Islet of Langerhans (tissue), 1 donor: ENCODE data around the gene LMCD1.

Experiments used
- FAIRE-seq: peaks from one replicate; lab custom pipeline; 2011; peaks lifted over from hg19 to GRCh38; lab: Jason Lieb, UNC

Gene LMCD1

DNA sequence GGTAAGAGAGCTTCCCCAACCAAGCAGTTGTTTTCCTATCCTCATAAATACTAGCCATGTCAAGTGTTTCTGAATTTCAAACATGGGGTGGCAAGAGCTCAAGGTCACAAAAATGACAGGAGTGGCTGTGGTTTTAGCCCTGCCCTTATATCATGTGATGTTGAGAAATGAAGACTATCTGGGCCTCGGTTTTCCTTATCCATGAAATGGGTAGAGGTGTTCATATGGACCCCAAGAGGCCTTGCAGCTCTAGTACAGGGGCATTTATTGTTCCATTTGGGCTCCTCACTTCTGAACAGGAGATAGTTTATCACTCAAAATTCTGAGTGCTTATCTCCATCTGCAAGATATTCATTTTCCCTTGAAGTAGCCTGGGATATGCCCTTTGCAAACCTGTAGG, 35.8 kb downstream of the LMCD1 start:
- FAIRE-seq: no peak

DNA sequence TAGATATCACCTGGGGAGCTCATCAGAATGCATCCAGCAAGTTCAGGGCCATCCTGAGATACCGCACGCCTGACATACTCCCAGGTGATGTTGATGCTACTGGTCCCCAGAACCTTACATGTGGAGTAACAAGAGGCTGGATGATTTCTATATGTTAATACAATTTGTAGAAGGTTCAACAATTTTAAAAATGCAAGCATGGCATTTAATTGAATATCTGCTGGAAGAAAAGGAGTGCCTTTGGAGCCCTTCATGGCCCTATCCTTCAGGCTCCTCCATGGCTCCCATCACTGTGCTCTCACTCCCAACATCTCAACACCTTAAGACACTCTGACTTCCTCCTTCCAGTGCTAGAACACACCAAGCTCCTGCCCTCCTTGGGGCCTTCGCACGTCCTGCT, 36.6 kb downstream of the LMCD1 start:
- FAIRE-seq: no peak

GRCh38 chr3:8538913-8539312, 37.3 kb downstream of the LMCD1 start:
- FAIRE-seq: no peak

- no peak for FAIRE-seq
Measured at GRCh38 chr3:8539419-8539818, 37.8 kb downstream of the LMCD1 start.

DNA sequence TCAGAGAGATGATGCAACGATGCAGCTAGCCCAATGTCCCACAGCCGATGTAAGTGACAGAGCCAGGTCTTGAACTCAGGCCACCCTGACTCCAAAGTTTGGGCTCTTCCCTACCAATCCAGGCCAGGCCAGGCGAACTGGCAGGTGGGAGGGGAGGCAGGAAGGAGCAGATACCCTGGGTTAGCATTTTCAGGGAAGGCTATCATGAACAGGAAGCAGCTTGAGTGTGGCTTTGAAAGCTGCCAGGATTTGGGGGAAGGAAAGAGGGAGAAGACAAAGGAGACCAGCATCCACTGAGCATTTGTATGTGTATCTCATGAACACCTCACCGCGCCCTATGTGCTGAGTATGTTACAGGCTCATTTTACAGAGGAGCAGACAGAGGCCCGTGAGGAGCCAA, 38.8 kb downstream of the LMCD1 start:
- FAIRE-seq: no peak

- FAIRE-seq: no peak
Measured at GRCh38 chr3:8541486-8541885, 39.9 kb downstream of the LMCD1 start.

GRCh38 chr3:8542190-8543135, 40.8 kb downstream of the LMCD1 start:
- FAIRE-seq: no peak

- no peak for FAIRE-seq
Measured at GRCh38 chr3:8546609-8547008, 45.0 kb downstream of the LMCD1 start.

GRCh38 chr3:8548502-8549275, 47.1 kb downstream of the LMCD1 start:
- FAIRE-seq: no peak

DNA sequence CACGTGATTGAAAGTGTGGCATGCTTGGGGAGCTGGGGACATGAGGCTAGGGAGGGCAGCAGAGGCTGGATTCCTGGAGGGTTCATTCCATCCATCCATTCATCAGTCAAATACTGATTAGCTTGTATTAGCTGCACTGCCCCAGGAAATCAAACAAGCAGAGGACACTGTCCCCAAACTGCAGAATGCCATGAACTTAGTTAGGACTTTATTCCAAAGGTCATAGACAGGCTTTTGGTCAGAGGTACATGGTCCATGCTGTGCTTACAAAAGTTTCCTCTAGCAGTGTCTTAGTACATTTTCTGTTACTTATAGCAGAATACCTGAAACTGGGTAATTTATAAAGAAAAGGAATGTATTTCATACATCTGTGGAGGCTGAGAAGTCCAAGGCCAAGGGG, 47.7 kb downstream of the LMCD1 start:
- no peak for FAIRE-seq

DNA sequence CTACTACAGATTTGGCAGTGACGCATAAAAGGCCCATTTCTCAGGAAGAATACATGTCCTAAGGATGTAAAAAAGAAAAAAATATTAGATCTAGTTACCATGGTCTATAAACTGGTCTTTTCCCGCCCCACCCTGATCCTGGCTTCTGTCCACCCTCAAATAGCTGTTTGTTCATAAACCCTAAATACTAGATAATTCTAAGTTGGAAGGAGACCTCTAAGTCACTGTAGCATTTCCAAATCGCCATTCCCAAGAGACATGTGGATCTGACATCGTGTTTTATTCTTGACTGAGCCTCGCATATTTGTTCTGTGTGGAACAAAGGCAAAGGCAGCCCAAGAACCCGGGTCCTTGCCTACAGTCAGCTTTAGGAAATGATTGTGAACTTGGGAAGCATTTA, 49.0 kb downstream of the LMCD1 start:
- FAIRE-seq: no peak

DNA sequence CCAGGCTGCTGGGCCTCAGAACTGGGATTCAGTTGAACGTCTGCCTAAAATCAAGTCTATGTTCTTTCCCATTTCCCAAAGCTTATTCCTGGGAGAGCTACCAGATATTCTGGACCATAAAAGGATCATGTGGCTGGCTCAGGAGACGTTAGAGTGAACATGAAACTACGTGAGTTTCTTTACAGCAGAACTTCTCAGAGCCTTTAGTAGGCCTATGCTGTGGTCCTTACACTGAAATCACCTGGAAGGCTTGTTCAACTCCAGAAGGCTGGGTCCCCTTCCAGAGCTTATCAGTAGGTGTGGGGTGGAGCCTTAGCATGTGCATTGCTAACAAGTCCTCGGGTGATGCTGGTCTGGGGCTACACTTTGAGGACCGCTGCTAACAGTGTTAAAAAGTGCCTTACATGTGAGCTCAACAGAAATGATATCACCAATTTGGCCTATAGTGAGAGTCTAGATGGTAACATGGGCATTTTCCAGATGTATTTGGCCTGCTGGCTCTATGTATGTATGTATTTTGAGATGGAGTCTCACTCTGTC, 50.7 kb downstream of the LMCD1 start:
- no peak for FAIRE-seq

- FAIRE-seq: no peak
Measured at GRCh38 chr3:8553405-8553804, 51.8 kb downstream of the LMCD1 start.

- no peak for FAIRE-seq
Measured at GRCh38 chr3:8554696-8555095, 53.1 kb downstream of the LMCD1 start.

- no peak for FAIRE-seq
Measured at GRCh38 chr3:8555113-8555661, 53.6 kb downstream of the LMCD1 start.

- FAIRE-seq: no peak
Measured at GRCh38 chr3:8555725-8556472, 54.3 kb downstream of the LMCD1 start.

- FAIRE-seq: no peak
Measured at GRCh38 chr3:8556473-8556869, 54.8 kb downstream of the LMCD1 start.

DNA sequence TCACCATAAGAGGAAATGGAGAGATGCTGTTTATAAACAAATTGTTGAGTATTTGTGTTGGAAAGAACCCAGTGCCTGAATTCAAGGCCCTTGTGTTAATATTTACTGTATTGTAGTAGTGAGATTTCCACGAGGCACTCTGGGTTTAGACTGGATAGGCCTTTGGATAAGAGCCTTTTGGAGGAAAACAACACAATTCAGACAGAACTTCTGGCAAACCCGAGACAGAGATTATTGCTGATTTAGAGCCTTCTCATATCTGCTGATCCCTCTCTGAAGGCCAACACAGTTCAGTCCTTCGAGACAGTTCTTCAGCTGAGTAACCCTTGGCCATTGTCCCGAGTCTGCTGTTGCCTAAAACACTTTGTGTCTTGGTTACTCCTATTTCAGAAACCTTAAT, 55.7 kb downstream of the LMCD1 start:
- no peak for FAIRE-seq

DNA sequence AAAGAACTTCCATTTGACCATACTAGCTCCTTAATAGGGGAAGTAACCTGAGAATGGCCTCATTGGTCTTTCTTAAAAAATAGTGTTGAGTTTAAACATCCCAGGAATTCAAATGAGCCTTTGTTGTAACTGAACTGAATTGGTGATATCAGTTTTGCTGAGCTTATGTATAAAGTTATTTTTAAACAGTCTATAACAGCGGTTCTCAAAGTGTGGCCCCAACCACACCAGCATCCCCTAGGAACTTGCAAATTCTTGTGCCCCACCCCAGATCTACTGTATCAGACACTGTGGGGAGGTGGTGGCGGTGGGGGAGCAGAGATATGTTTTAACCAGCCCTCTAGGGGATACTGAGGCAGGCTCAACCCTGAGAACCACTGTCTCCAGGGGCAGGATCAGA, 57.0 kb downstream of the LMCD1 start:
- no peak for FAIRE-seq

DNA sequence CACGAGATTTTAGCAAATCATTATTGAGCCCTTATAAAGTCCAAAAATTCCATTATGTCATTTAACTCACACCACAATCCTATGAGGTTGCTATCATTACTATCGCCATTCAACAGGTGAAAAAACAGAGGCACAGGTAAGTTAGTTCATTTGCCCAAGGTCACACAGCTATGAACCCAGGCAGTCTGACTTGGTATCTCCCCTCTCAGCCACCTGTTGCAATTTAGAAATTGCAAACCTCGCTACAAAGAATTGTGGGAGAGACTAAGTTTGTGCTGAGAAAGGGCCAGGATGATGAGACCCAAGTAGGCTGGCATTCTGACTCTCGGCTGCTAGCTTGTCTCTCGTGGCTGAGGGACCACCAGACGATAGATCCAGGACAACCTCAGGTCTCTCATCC, 57.7 kb downstream of the LMCD1 start:
- no peak for FAIRE-seq

- no peak for FAIRE-seq
Measured at GRCh38 chr3:8560366-8561007, 58.9 kb downstream of the LMCD1 start.

- no peak for FAIRE-seq
Measured at GRCh38 chr3:8561370-8561769, 59.7 kb downstream of the LMCD1 start.
